Psoas muscle (tissue), 8 donors: ENCODE measurements around the gene HUNK. TPM values are rescaled to one million over a fixed set of nuclear protein-coding genes. Genes with fewer than 3 reads are reported as not detected.

Experiments used
- ATAC-seq, 4 donors: fragments of 200-7000 bp; cut with Tn5 transposase; one replicate each; pipeline ENCODE4 v1.9.1; 2020; ENCODE audit warnings: moderate library complexity in 3 of 4, mild to moderate bottlenecking in 2 of 4
- DNase-seq, 2 donors: peaks; one replicate each; pipeline ENCODE4 v3.0.0-alpha.2; 2020
- H3K27ac ChIP-seq: fragments of 200-600 bp; one replicate; pipeline ENCODE4 v1.8.0; 2022
- H3K27me3 ChIP-seq, 3 donors: fragments of 200-600 bp in 1 of 3; one replicate each; pipeline versions ENCODE4 v1.6.1 to v1.8.0; 2013 to 2022; ENCODE audit warnings: low read length in 2 of 3, mild to moderate bottlenecking in 2 of 3, moderate library complexity in 1 of 3; ENCODE audit not compliant: insufficient read depth in 3 of 3
- H3K36me3 ChIP-seq, 2 donors: fragments of 200-600 bp in 1 of 2; one replicate each; pipeline versions ENCODE4 v1.6.1 to v1.8.0; 2013 to 2022; ENCODE audit warnings: low read depth in 1 of 2, mild to moderate bottlenecking in 1 of 2, moderate library complexity in 1 of 2; ENCODE audit not compliant: insufficient read depth in 1 of 2
- H3K4me1 ChIP-seq: fragments of 200-600 bp; one replicate; pipeline ENCODE4 v1.8.0; 2022
- H3K4me3 ChIP-seq: fragments of 200-600 bp; one replicate; pipeline ENCODE4 v1.8.0; 2022; ENCODE audit warnings: mild to moderate bottlenecking
- H3K9me3 ChIP-seq: fragments of 200-600 bp; one replicate; pipeline ENCODE4 v1.8.0; 2022
- CTCF ChIP-seq: fragments of 200-600 bp; IDR thresholded peaks from one replicate; pipeline ENCODE4 v1.8.0; 2022; ENCODE audit warnings: antibody characterized with exemption
- whole genome bisulfite sequencing, 3 donors: extraction: QIAGEN DNeasy Blood & Tissue Kit; methylation state at CpG; one replicate each; pipeline versions ENCODE4 v1.1.6 to v1.1.7; 2013; 5-methylcytosine and 5-hydroxymethylcytosine counted together
- intact Hi-C, 2 donors: fragments of 100-400 bp; cut with DNase I; formaldehyde crosslinking; loops; one replicate each; pipeline versions ENCODE4 v1.11.0 to v1.14.2; 2022
- polyA plus RNA-seq, 3 donors: library from polyadenylated mRNA; stranded (reverse); fragments of 200-250 nt; gene quantifications; one replicate each; pipeline ENCODE4 v1.2.3, GENCODE V29; 2013
- total RNA-seq, 4 donors: library from RNA; stranded (reverse); fragmentation: NEBNext Ultra II Directional in 2 of 4; extraction: Animal tissue kit (Norgen Biotek cat#: 25700) in 2 of 4; gene quantifications; one replicate each; pipeline versions ENCODE4 v1.2.1 to v1.2.4, GENCODE V29; 2021 to 2023
- donor health status: healthy with polysubstance abuse.
- donor health status: DM: no; HTN: no; CAD: no; lungs with moderate emphysema.
- donor health status: Bipolar disorder and iron deficiency.
- donor health status: healthy.
- donor health status: DM: yes; HTN: yes; CAD: no.
- donor health status: DM: no; HTN: no; CAD: no.
- donor health status: DM: no; HTN: no; CAD: no.
- donor health status: DM: yes; HTN: yes; CAD: no.

The HUNK gene
- total and polyA plus RNA-seq, 7 donors = 0.03 to 0.54 (median 0.10) TPM

GRCh38 chr21:31895077-31895835 is 22.4 kb downstream of the HUNK start:
- intact Hi-C loops = no loop called here
- Histone ChIP-seq H3K27ac (no peak overlapping the region), H3K36me3 (no peaks in the 10 kb centered on the region), H3K4me3 (no peak overlapping the region), H3K4me1 (no peaks in the 10 kb centered on the region), H3K27me3 (no peaks in the 10 kb centered on the region), H3K9me3 (no peaks in the 10 kb centered on the region)
- DNase-seq (no peak), ATAC-seq (peak in 3 of 4 donors; percentile 19 to 54 (median 28))
- no peak for TF ChIP-seq CTCF
- WGBS, 3 donors = 39 to 48% (median 43%) methylated on average over 6 of the region's 6 CpGs

- DNase-seq = no peak
- intact Hi-C loops = no loop called here
- 73 to 85% (median 76%) methylated on average over 7 of the region's 7 CpGs for WGBS, 3 donors
- no peak for TF ChIP-seq CTCF
- Histone ChIP-seq H3K36me3 (no peaks in the 10 kb centered on the region), H3K27ac (no peak overlapping the region), H3K9me3 (no peaks in the 10 kb centered on the region), H3K27me3 (no peaks in the 10 kb centered on the region), H3K4me3 (no peak overlapping the region), H3K4me1 (no peaks in the 10 kb centered on the region)
- no peak for ATAC-seq
These were observed 23.2 kb downstream of the HUNK start for GRCh38 chr21:31896019-31896418.

- Histone ChIP-seq H3K4me3 (no peak overlapping the region), H3K9me3 (no peaks in the 10 kb centered on the region), H3K27me3 (no peaks in the 10 kb centered on the region), H3K36me3 (no peaks in the 10 kb centered on the region), H3K4me1 (no peaks in the 10 kb centered on the region), H3K27ac (no peak overlapping the region)
- intact Hi-C loops = no loop called here
- WGBS, 3 donors = 60 to 73% (median 61%) methylated on average over 3 of the region's 3 CpGs
- DNase-seq (no peak), ATAC-seq (no peak)
- TF ChIP-seq CTCF = no peak
These were observed 24.5 kb downstream of the HUNK start for GRCh38 chr21:31897311-31897710.

- H3K4me1 ChIP-seq = no peaks in the 10 kb centered on the region
- ATAC-seq = no peak
- intact Hi-C loops = no loop called here
- H3K27me3 ChIP-seq = no peaks in the 10 kb centered on the region
- H3K9me3 ChIP-seq = no peaks in the 10 kb centered on the region
- H3K36me3 ChIP-seq = no peaks in the 10 kb centered on the region
- H3K27ac ChIP-seq = no peak overlapping the region
- WGBS, 3 donors = 51 to 66% (median 55%) methylated on average over 9 of the region's 9 CpGs
- no peak for DNase-seq
- no peak overlapping the region for H3K4me3 ChIP-seq
- TF ChIP-seq CTCF = no peak
These were observed 26.3 kb downstream of the HUNK start for GRCh38 chr21:31898933-31899630.
